Sigmoid colon (tissue), 7 donors: ENCODE results near the gene MRPS16. TPM values are rescaled to one million over a fixed set of nuclear protein-coding genes. Genes with fewer than 3 reads are reported as not detected.
A peak's percentile ranks its signal among the peaks of the same experiment; 100 is the strongest.
"Not testable (repeated sequence)": the region's sequence is repeated elsewhere in the genome, so short reads cannot be mapped to it uniquely, and the experiment has no call there.

Source experiments
- DNase-seq: peaks from one replicate; pipeline ENCODE4 v3.0.0-alpha.2; 2019
- H3K27ac ChIP-seq, 4 donors: fragments of 200-600 bp; sonication (generic); one replicate each; pipeline ENCODE4 v1.5.1; 2016 to 2019; ENCODE audit warnings: mild to moderate bottlenecking in 1 of 4
- H3K27me3 ChIP-seq, 3 donors: fragments of 200-600 bp; sonication (generic); one replicate each; pipeline ENCODE4 v1.5.1; 2019; ENCODE audit warnings: mild to moderate bottlenecking in 1 of 3
- H3K36me3 ChIP-seq, 4 donors: fragments of 200-600 bp; sonication (generic); one replicate each; pipeline ENCODE4 v1.5.1; 2016 to 2019
- H3K4me1 ChIP-seq, 4 donors: fragments of 200-600 bp; sonication (generic); one replicate each; pipeline ENCODE4 v1.5.1; 2017 to 2019
- H3K4me3 ChIP-seq, 4 donors: fragments of 200-600 bp; sonication (generic); one replicate each; pipeline ENCODE4 v1.5.1; 2017 to 2019; ENCODE audit warnings: mild to moderate bottlenecking in 2 of 4, moderate library complexity in 1 of 4
- H3K9me3 ChIP-seq, 4 donors: fragments of 200-600 bp in 3 of 4; sonication (generic) in 3 of 4; one replicate each; pipeline versions ENCODE4 v1.5.1 to v1.6.1; 2013 to 2019
- EP300 ChIP-seq, 4 donors: sonication (generic); formaldehyde crosslinking; IDR thresholded peaks; one replicate each; pipeline ENCODE4 v1.6.1; 2017; ENCODE audit warnings: antibody characterized with exemption in 4 of 4
- POLR2A ChIP-seq, 2 donors: fragments of 450-650 bp; IDR thresholded peaks; one replicate each; pipeline ENCODE4 v1.6.1; 2016; ENCODE audit warnings: antibody characterized with exemption in 2 of 2, mild to moderate bottlenecking in 2 of 2, moderate library complexity in 2 of 2
- POLR2AphosphoS5 ChIP-seq, 4 donors: sonication (generic); formaldehyde crosslinking; IDR thresholded peaks; one replicate each; pipeline ENCODE4 v1.6.1; 2017; ENCODE audit warnings: antibody characterized with exemption in 4 of 4
- WGBS, 2 donors: extraction: QIAGEN DNeasy Blood & Tissue Kit; methylation state at CpG; one replicate each; pipeline ENCODE4 v1.1.7; 2013; 5-methylcytosine and 5-hydroxymethylcytosine counted together
- intact Hi-C: fragments of 100-400 bp; cut with DNase I; formaldehyde crosslinking; loops from one replicate; pipeline ENCODE4 v1.15.1; 2023
- polyA plus RNA-seq, 3 donors: library from polyadenylated mRNA; stranded (reverse); fragments of 200-250 nt; gene quantifications; one replicate each; pipeline ENCODE4 v1.2.3, GENCODE V29; 2013
- total RNA-seq, 4 donors: library from RNA; depleted of rRNA; stranded (reverse); fragments of >200 nt; gene quantifications; one replicate each; pipeline ENCODE4 v1.1.0, GENCODE V29; 2016
- TF ChIP-seq, protein P1 (sequence below), 4 experiments: fragments of 450-650 bp in 3 of 4; fragments of 200-600 bp in 1 of 4; IDR thresholded peaks; one replicate each; pipeline ENCODE4 v1.5.1; 2016 to 2019; ENCODE audit warnings: antibody characterized with exemption in 4 of 4, mild to moderate bottlenecking in 3 of 4, moderate library complexity in 2 of 4
- donor health status: healthy with polysubstance abuse.
- donor health status: Bipolar disorder and iron deficiency.
- donor health status: healthy.

The MRPS16 gene
- total and polyA plus RNA-seq, 7 donors = 29.2 to 101 (median 40.0) TPM

DNA sequence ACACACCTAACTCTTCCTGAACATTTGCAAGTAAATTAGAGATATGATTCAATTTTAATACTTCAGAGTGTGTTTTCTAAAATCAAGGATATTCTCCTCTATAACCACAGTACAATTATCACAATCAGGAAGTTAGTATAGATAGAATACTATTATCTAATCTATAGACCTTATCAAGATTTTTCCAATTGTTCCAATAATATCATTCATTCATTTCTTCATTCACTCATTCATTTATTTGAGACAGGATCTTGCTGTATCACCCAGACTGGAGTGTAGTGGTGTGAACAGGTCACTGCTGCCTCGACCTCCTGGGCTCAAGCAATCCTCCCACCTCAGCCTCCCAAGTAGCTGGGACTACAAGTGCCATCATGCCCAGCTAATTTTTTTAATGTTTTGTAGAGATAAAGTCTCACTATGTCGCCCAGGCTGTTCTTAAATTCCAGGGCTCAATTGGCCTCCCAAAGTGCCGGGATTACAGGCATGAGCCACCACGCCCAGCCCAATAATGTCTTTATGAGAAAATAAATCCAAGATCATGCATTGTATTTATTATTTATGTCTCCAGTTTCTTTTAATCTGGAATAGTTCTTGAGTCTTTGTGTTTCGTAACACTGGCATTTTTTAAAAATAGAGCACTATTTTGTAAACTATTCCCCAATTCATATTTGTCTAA lies 10.6 kb upstream of the MRPS16 start:
- Histone ChIP-seq H3K4me3 (no peak overlapping the region), H3K9me3 (no peaks in the 10 kb centered on the region), H3K4me1 (no peaks in the 10 kb centered on the region), H3K36me3 (no peaks in the 10 kb centered on the region), H3K27me3 (no peaks in the 10 kb centered on the region), H3K27ac (no peak overlapping the region)
- TF ChIP-seq EP300 (IDR thresholded peaks at IDR 0.05) = no peak
- TF ChIP-seq, protein P1, sequence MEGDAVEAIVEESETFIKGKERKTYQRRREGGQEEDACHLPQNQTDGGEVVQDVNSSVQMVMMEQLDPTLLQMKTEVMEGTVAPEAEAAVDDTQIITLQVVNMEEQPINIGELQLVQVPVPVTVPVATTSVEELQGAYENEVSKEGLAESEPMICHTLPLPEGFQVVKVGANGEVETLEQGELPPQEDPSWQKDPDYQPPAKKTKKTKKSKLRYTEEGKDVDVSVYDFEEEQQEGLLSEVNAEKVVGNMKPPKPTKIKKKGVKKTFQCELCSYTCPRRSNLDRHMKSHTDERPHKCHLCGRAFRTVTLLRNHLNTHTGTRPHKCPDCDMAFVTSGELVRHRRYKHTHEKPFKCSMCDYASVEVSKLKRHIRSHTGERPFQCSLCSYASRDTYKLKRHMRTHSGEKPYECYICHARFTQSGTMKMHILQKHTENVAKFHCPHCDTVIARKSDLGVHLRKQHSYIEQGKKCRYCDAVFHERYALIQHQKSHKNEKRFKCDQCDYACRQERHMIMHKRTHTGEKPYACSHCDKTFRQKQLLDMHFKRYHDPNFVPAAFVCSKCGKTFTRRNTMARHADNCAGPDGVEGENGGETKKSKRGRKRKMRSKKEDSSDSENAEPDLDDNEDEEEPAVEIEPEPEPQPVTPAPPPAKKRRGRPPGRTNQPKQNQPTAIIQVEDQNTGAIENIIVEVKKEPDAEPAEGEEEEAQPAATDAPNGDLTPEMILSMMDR (IDR thresholded peaks at IDR 0.05) = no peak
- TF ChIP-seq POLR2AphosphoS5 (IDR thresholded peaks at IDR 0.05) = no peak
- TF ChIP-seq POLR2A (IDR thresholded peaks at IDR 0.05) = no peak
- intact Hi-C loops = no loop called here
- WGBS, 2 donors = 64 to 80% methylated on average over 5 of the region's 5 CpGs
- DNase-seq = no peak

DNA sequence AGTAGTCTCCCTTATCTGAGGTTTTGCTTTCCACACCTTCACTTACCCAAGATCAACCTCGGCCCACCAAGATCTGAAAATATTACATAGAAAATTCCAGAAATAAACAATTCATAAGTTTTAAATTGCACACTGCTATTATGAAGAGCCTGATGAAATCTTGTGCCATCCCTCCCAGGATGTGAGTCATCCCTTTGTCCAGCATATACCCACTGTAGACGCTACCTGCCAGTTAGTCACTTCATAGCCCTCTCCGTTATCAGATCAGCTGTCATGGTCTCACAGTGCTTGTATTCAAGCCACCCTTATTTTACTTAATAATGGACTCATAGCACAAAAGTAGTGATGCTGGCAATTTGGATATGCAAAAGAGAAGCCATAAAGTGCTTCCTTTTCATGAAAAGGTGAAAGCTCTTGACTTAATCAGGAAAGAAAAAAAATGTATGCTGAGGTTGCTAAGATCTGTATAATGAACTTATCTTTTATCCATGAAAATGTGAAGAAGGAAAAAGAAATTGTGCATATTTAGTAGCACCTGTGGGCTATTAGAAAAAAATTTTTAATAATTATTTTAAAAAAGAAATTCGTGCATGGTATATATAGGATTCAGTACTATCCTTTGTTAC lies 9.8 kb upstream of the MRPS16 start:
- H3K27ac ChIP-seq = no peak overlapping the region
- TF ChIP-seq POLR2AphosphoS5 (IDR thresholded peaks at IDR 0.05) = no peak
- TF ChIP-seq, protein P1 (IDR thresholded peaks at IDR 0.05) = no peak
- TF ChIP-seq EP300 (IDR thresholded peaks at IDR 0.05) = no peak
- no peak for TF ChIP-seq POLR2A (IDR thresholded peaks at IDR 0.05)
- no peaks in the 10 kb centered on the region for H3K9me3 ChIP-seq
- WGBS, 2 donors = 80 to 81% methylated on average over 4 of the region's 4 CpGs
- H3K36me3 ChIP-seq = no peaks in the 10 kb centered on the region
- intact Hi-C loops = no loop called here
- no peaks in the 10 kb centered on the region for H3K27me3 ChIP-seq
- no peaks in the 10 kb centered on the region for H3K4me1 ChIP-seq
- DNase-seq = no peak
- H3K4me3 ChIP-seq = no peak overlapping the region

DNA sequence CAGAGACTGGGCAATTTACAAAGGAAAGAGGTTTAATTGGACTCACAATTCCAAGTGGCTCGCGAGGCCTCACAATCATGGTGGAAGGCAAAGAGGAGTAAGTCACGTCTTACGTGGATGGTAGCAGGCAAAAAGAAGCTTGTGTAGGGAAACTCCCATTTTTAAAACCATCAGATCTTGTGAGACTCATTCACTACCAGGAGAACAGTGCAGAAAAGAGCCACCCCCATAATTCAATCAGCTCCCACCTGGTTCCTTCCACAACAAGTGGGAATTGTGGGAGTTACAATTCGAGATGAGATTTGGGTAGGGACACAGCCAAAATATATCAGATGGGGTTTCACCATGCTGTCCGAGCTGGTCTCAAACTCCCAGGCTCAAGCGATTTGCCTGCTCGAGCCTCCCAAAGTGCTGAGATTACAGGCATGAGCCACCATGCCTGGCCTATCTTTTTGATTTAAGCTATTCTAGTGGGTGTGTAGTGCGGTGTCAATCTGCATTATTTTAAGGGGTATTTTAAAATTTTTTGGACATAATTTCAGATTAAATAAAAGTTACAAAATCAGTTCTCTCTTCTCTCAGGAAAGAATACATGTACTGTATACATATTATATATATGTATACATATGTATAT lies 9.0 kb upstream of the MRPS16 start:
- no peak for DNase-seq
- intact Hi-C loops = no loop called here
- H3K36me3 ChIP-seq = no peaks in the 10 kb centered on the region
- no peak overlapping the region for H3K4me3 ChIP-seq
- no peaks in the 10 kb centered on the region for H3K9me3 ChIP-seq
- no peaks in the 10 kb centered on the region for H3K27me3 ChIP-seq
- H3K4me1 ChIP-seq = no peaks in the 10 kb centered on the region
- no peak for TF ChIP-seq EP300 (IDR thresholded peaks at IDR 0.05)
- TF ChIP-seq, protein P1 (IDR thresholded peaks at IDR 0.05) = no peak
- no peak for TF ChIP-seq POLR2AphosphoS5 (IDR thresholded peaks at IDR 0.05)
- no peak for TF ChIP-seq POLR2A (IDR thresholded peaks at IDR 0.05)
- 90 to 95% methylated on average over 9 of the region's 9 CpGs for WGBS, 2 donors
- H3K27ac ChIP-seq = no peak overlapping the region

DNA sequence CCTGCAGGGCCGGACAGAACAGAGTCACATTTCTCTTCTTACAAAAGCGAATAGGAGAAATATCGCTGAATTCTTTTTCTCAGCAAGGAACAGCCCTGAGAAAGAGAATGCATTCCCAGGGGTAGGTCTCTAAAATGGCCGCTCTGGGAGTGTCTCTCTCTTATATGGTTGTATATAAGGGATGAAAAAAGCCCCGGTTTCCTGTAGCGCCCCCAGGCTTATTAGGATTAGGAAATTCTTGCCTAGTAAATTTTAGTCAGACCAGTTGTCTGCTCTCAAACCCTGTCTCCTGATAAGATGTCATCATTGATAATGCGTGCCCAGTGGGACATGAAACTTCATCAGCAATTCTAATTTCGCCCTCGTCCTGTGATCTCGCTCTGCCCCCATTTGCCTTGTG lies 6.2 kb upstream of the MRPS16 start:
- H3K4me1 ChIP-seq, H3K27me3 ChIP-seq, DNase-seq, intact Hi-C loops, H3K4me3 ChIP-seq, H3K27ac ChIP-seq, H3K9me3 ChIP-seq, H3K36me3 ChIP-seq: not testable (repeated sequence)
- WGBS, 2 donors = 96% methylated on average over 10 of the region's 10 CpGs

DNA sequence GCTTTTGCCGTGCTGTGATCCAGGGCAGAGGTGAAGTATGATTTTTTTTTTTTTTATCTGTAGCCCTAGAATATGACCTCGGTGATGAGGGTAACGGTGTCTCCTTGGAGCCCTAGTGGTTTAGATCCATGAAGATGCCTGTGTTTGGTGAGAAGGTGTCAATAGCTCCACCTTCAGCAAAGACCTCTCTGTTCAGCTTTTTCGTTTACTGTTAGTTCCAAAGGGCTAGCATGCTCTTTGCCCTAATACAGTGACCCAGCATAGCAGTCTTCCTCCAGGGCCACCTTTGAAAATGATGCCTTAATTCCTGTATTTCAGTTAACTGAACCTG lies 746 bp upstream of the MRPS16 start:
- no peak for TF ChIP-seq POLR2A (IDR thresholded peaks at IDR 0.05)
- TF ChIP-seq, protein P1 (IDR thresholded peaks at IDR 0.05) = peak in 1 of 4 experiments; percentile 7
- Histone ChIP-seq H3K4me1 (peaks cover 0 to 28% (median 22%) of the 10 kb centered on the region in 4 donors), H3K9me3 (no peaks in the 10 kb centered on the region), H3K36me3 (peaks cover 0 to 22% (median 0%) of the 10 kb centered on the region in 4 donors), H3K27ac (peak overlapping the region; percentile 85 to 93 (median 88)), H3K27me3 (no peaks in the 10 kb centered on the region), H3K4me3 (peak overlapping the region; percentile 47 to 84 (median 78))
- intact Hi-C loops = loop anchor here (5.0 kb wide), 4 partner anchors 86 to 244 kb away; partner anchors contain the start of genes ANXA7, CFAP70, ECD and FAM149B1
- no peak for DNase-seq
- 1% methylated on average over 4 of the region's 4 CpGs for WGBS, 2 donors
